GM12878 (cell line): Measurements from ENCODE around the gene L1CAM. TPM values are rescaled to one million over a fixed set of nuclear protein-coding genes. Genes with fewer than 3 reads are reported as not detected.
A peak's percentile ranks its signal among the peaks of the same experiment; 100 is the strongest.

Source experiments
- ATAC-seq: fragments of 200-7000 bp; cut with Tn5 transposase; 3 replicates; pipeline ENCODE4 v1.9.1; 2020; ENCODE audit warnings: mild to moderate bottlenecking, moderate library complexity
- BruUV-seq: library from RNA; stranded (reverse); fragments of 400-500 nt; replicated peaks from 2 replicates; lab custom pipeline; 2021; lab: Mats Ljungman, UMichigan
- CTCF ChIA-PET: fragments of 300-600 bp; sonication (Branson Sonifier 250); formaldehyde crosslinking; extraction: SDS; loops from one replicate; lab custom pipeline; 2021; ENCODE audit warnings: inconsistent platforms; lab: Yijun Ruan, JAX
- POLR2A ChIA-PET: fragments of 350-600 bp; formaldehyde crosslinking; extraction: SDS; loops from one replicate; lab custom pipeline; 2021; ENCODE audit warnings: inconsistent platforms; lab: Charles Lee
- RAD21 ChIA-PET: fragments of 300-600 bp; sonication (Branson Sonifier 250); formaldehyde crosslinking; loops from one replicate; lab custom pipeline; 2023; ENCODE audit warnings: antibody characterized with exemption; ENCODE audit not compliant: unreplicated experiment; lab: Charles Lee
- SMC1A ChIA-PET: fragments of 300-600 bp; sonication (Branson Sonifier 250); formaldehyde crosslinking; loops from one replicate; lab custom pipeline; 2023; ENCODE audit not compliant: unreplicated experiment, uncharacterized antibody; lab: Charles Lee
- DNase-seq: peaks from one replicate; pipeline ENCODE4 v3.0.0-alpha.2; 2011; ENCODE audit warnings: low read depth, low spot score
- FAIRE-seq: peaks from 3 replicates; lab custom pipeline; 2011; peaks lifted over from hg19 to GRCh38; lab: Jason Lieb, UNC
- H2AFZ ChIP-seq: 2 replicates; pipeline ENCODE4 v1.6.0; 2011; ENCODE audit warnings: low read depth, low read length, control low read depth; ENCODE audit not compliant: control insufficient read depth
- H3K27ac ChIP-seq: 2 replicates; pipeline ENCODE4 v1.5.1; 2011; ENCODE audit warnings: control low read depth; ENCODE audit not compliant: control insufficient read depth, insufficient read depth
- H3K27me3 ChIP-seq, 2 experiments: replicated peaks in 1 of 2; 2 replicates each; pipeline versions ENCODE4 v1.6.0 to v1.6.1; 2011; ENCODE audit warnings: low read length in 1 of 2; ENCODE audit not compliant: control insufficient read depth in 2 of 2, insufficient read depth in 2 of 2
- H3K36me3 ChIP-seq, 2 experiments: 2 replicates each; pipeline ENCODE4 v1.5.1; 2011; ENCODE audit warnings: low read length in 1 of 2; ENCODE audit not compliant: control insufficient read depth in 2 of 2, insufficient read depth in 2 of 2
- H3K4me1 ChIP-seq: 2 replicates; pipeline ENCODE4 v1.6.1; 2011; ENCODE audit warnings: mild to moderate bottlenecking, low read length, moderate library complexity, mixed read lengths; ENCODE audit not compliant: control insufficient read depth, insufficient read depth
- H3K4me2 ChIP-seq: 2 replicates; pipeline ENCODE4 v1.6.0; 2011; ENCODE audit warnings: control low read depth; ENCODE audit not compliant: control insufficient read depth, insufficient read depth
- H3K4me3 ChIP-seq: fragments of 200-600 bp; sonication (generic); 2 replicates; pipeline ENCODE4 v1.5.1; 2016
- H3K79me2 ChIP-seq: 2 replicates; pipeline ENCODE4 v1.6.0; 2011; ENCODE audit warnings: low read length; ENCODE audit not compliant: control insufficient read depth, insufficient read depth
- H3K9ac ChIP-seq: 2 replicates; pipeline ENCODE4 v1.8.0; 2011; ENCODE audit warnings: low read length, control low read depth, mixed read lengths; ENCODE audit not compliant: control insufficient read depth, insufficient read depth
- H3K9me3 ChIP-seq: replicated peaks from 3 replicates; pipeline ENCODE4 v1.5.1; 2011; ENCODE audit warnings: mild to moderate bottlenecking, low read length; ENCODE audit not compliant: control insufficient read depth, insufficient read depth
- H4K20me1 ChIP-seq: 2 replicates; pipeline ENCODE4 v1.6.0; 2011; ENCODE audit not compliant: control insufficient read depth, insufficient read depth
- CHD2 ChIP-seq: IDR thresholded peaks from 2 replicates; pipeline ENCODE4 v1.6.1; 2011; ENCODE audit warnings: low read depth, low read length, improper control_type of control experiment, borderline replicate concordance
- CREB1 ChIP-seq: IDR thresholded peaks from 2 replicates; pipeline ENCODE4 v1.6.1; 2012; ENCODE audit warnings: low read depth, mild to moderate bottlenecking, inconsistent platforms
- HCFC1 ChIP-seq: fragments of 150-350 bp; IDR thresholded peaks from 2 replicates; pipeline ENCODE4 v1.6.1; 2014; ENCODE audit warnings: low read length
- POLR2AphosphoS5 ChIP-seq: IDR thresholded peaks from 2 replicates; pipeline ENCODE4 v1.6.1; 2011; ENCODE audit warnings: mild to moderate bottlenecking, low read length, inconsistent platforms
- RAD51 ChIP-seq: fragments of 450-650 bp; IDR thresholded peaks from 2 replicates; pipeline ENCODE4 v1.6.1; 2016; ENCODE audit warnings: moderate library complexity, mild to moderate bottlenecking, inconsistent platforms
- RUNX3 ChIP-seq: IDR thresholded peaks from 2 replicates; pipeline ENCODE4 v1.6.1; 2012; ENCODE audit warnings: low read length, inconsistent platforms
- SUZ12 ChIP-seq: fragments of 200-600 bp; sonication (generic); IDR thresholded peaks from one replicate; pipeline ENCODE4 v1.6.1; 2018; ENCODE audit warnings: antibody characterized with exemption, mild to moderate bottlenecking; ENCODE audit not compliant: unreplicated experiment
- ZZZ3 ChIP-seq: IDR thresholded peaks from 2 replicates; pipeline ENCODE4 v1.6.1; 2011; ENCODE audit warnings: low read depth; ENCODE audit not compliant: control insufficient read depth, insufficient read length
- WGBS: methylation state at CpG from one replicate; pipeline ENCODE4 v1.1.6; 2016; ENCODE audit warnings: low lambda C conversion rate; ENCODE audit not compliant: insufficient replicate concordance, insufficient coverage; ENCODE audit errors: missing lambda C conversion rate; 5-methylcytosine and 5-hydroxymethylcytosine counted together
- in situ Hi-C: fragments of 300-500 bp; cut with MboI; formaldehyde crosslinking; loops from 9 replicates; pipeline ENCODE4 v1.14.3; 2018; ENCODE audit warnings: mixed read lengths
- intact Hi-C: fragments of 100-400 bp; cut with micrococcal nuclease; formaldehyde crosslinking; loops from one replicate; pipeline ENCODE4 v1.14.2; 2022; ENCODE audit not compliant: unreplicated experiment
- polyA plus RNA-seq, 11 experiments: library from polyadenylated mRNA; depleted of rRNA in 4 of 11; unstranded in 6 of 11; stranded (reverse) in 5 of 11; fragments of >200 nt; fragmentation: Nextera tagmentation in 4 of 11; fragmentation: Illumina TruSeq in 1 of 11; extraction: Ambion mirVana in 4 of 11; extraction: Trizol in 1 of 11; gene quantifications; 1 replicate in 1 of 11; 2 replicates in 10 of 11; pipeline versions ENCODE4 v1.2.1 to v1.2.3, GENCODE V29; 2011 to 2016; ENCODE audit warnings: inconsistent platforms in 2 of 11, missing spikeins in 2 of 11, low read depth in 1 of 11
- total RNA-seq, 4 experiments: library from RNA; depleted of rRNA in 3 of 4; stranded (reverse); fragments of >200 nt in 3 of 4; fragmentation: Illumina TruSeq in 1 of 4; extraction: Trizol in 1 of 4; gene quantifications; 2 replicates each; pipeline versions ENCODE4 v1.2.1 to v1.2.3, GENCODE V29; 2013 to 2021
- TF ChIP-seq, protein P1 (sequence below): fragments of 450-650 bp; IDR thresholded peaks from 2 replicates; pipeline ENCODE4 v1.6.1; 2018; ENCODE audit warnings: mild to moderate bottlenecking, low read depth, moderate library complexity; ENCODE audit not compliant: partially characterized antibody
- TF ChIP-seq, protein P2 (sequence below): IDR thresholded peaks from 2 replicates; pipeline ENCODE4 v1.6.1; 2011; ENCODE audit warnings: mild to moderate bottlenecking, low read depth, low read length, moderate library complexity; ENCODE audit not compliant: insufficient replicate concordance

The L1CAM gene
- total and polyA plus RNA-seq, 10 of the 15 experiments (the other 5 are each of a cell fraction or from before 2014, with no cell fraction given), result 0.01 to 0.64 (median 0.09) TPM; not detected in 5

GRCh38 chrX:153829799-153830639, 56.0 kb downstream of the L1CAM start, which contains the start of gene PDZD4:
Gene PDZD4, minus strand, starts transcription at chrX:153830544. Its CDS starts 246 bp downstream, at chrX:153830298.
- H3K9ac ChIP-seq, result no peak within 1 kb of the TSS
- BruUV-seq, result no TSS peak
- H3K4me1 ChIP-seq, result no peaks in the 10 kb centered on the region
- no peaks in the 10 kb centered on the region; the same call in 2 of the 3 replicates for H3K9me3 ChIP-seq
- TF ChIP-seq SUZ12, result peak; percentile 69
- TF ChIP-seq CHD2, result no peak
- TF ChIP-seq CREB1, result no peak
- no peak for TF ChIP-seq RUNX3
- TF ChIP-seq HCFC1, result no peak
- no peak for TF ChIP-seq RAD51
- in situ Hi-C loops, result no loop called here
- ChIA-PET POLR2A (no interaction called here), CTCF (no interaction called here), SMC1A (no interaction called here), RAD21 (no interaction called here)
- FAIRE-seq (no peak), ATAC-seq (no peak), DNase-seq (no peak)
- no peak within 1 kb of the TSS for H2AFZ ChIP-seq
- H4K20me1 ChIP-seq, result no peaks in the 10 kb centered on the region
- no peak within 1 kb of the TSS for H3K4me2 ChIP-seq
- no peak within 1 kb of the TSS for H3K4me3 ChIP-seq
- no peaks in the 10 kb centered on the region; a peak in 1 of 4 replicates for H3K27me3 ChIP-seq
- WGBS, result 45% methylated on average over 23 of the region's 97 CpGs
- intact Hi-C loops, result no loop called here
- no peaks in the 10 kb centered on the region for H3K79me2 ChIP-seq
- H3K36me3 ChIP-seq, result no peaks in the 10 kb centered on the region
- H3K27ac ChIP-seq, result no peak within 1 kb of the TSS

- no peak for ATAC-seq
- no peak for FAIRE-seq
- H4K20me1 ChIP-seq, result no peaks in the 10 kb centered on the region
- no TSS peak for BruUV-seq
- no peaks in the 10 kb centered on the region for H3K4me1 ChIP-seq
- no peaks in the 10 kb centered on the region for H3K79me2 ChIP-seq
- no peaks in the 10 kb centered on the region for H3K36me3 ChIP-seq
- CTCF ChIA-PET, result no interaction called here
- no peak overlapping the region for H2AFZ ChIP-seq
- H3K4me2 ChIP-seq, result no peak overlapping the region
- in situ Hi-C loops, result no loop called here
- RAD21 ChIA-PET, result no interaction called here
- intact Hi-C loops, result no loop called here
- H3K4me3 ChIP-seq, result no peak overlapping the region
- H3K27me3 ChIP-seq, result no peaks in the 10 kb centered on the region; a peak in 1 of 4 replicates
- no peaks in the 10 kb centered on the region; the same call in 2 of the 3 replicates for H3K9me3 ChIP-seq
- POLR2A ChIA-PET, result no interaction called here
- no peak for DNase-seq
- 57% methylated on average over 10 of the region's 27 CpGs for WGBS
- H3K27ac ChIP-seq, result no peak overlapping the region
- H3K9ac ChIP-seq, result no peak overlapping the region
- SMC1A ChIA-PET, result no interaction called here
- TF ChIP-seq, protein P1, sequence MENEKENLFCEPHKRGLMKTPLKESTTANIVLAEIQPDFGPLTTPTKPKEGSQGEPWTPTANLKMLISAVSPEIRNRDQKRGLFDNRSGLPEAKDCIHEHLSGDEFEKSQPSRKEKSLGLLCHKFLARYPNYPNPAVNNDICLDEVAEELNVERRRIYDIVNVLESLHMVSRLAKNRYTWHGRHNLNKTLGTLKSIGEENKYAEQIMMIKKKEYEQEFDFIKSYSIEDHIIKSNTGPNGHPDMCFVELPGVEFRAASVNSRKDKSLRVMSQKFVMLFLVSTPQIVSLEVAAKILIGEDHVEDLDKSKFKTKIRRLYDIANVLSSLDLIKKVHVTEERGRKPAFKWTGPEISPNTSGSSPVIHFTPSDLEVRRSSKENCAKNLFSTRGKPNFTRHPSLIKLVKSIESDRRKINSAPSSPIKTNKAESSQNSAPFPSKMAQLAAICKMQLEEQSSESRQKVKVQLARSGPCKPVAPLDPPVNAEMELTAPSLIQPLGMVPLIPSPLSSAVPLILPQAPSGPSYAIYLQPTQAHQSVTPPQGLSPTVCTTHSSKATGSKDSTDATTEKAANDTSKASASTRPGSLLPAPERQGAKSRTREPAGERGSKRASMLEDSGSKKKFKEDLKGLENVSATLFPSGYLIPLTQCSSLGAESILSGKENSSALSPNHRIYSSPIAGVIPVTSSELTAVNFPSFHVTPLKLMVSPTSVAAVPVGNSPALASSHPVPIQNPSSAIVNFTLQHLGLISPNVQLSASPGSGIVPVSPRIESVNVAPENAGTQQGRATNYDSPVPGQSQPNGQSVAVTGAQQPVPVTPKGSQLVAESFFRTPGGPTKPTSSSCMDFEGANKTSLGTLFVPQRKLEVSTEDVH, result no peak
- no peak for TF ChIP-seq POLR2AphosphoS5
- TF ChIP-seq, protein P2, sequence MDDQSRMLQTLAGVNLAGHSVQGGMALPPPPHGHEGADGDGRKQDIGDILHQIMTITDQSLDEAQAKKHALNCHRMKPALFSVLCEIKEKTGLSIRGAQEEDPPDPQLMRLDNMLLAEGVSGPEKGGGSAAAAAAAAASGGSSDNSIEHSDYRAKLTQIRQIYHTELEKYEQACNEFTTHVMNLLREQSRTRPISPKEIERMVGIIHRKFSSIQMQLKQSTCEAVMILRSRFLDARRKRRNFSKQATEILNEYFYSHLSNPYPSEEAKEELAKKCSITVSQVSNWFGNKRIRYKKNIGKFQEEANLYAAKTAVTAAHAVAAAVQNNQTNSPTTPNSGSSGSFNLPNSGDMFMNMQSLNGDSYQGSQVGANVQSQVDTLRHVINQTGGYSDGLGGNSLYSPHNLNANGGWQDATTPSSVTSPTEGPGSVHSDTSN, result no peak
- no peak for TF ChIP-seq ZZZ3
Measured at GRCh38 chrX:153829549-153829798, 56.5 kb downstream of the L1CAM start.
